HEK293T (cell line): Measurements from ENCODE around the gene PIGU.

Experiments
- CTCF ChIA-PET: fragments of 350-600 bp; formaldehyde crosslinking; extraction: SDS; loops from one replicate; lab custom pipeline; 2021; ENCODE audit warnings: antibody characterized with exemption, inconsistent platforms; lab: Yijun Ruan, JAX
- POLR2A ChIA-PET: fragments of 350-600 bp; formaldehyde crosslinking; extraction: SDS; loops from one replicate; lab custom pipeline; 2020; ENCODE audit warnings: antibody characterized with exemption, inconsistent platforms; lab: Yijun Ruan, JAX
- DNase-seq: peaks from one replicate; pipeline ENCODE4 v3.0.0; 2012; ENCODE audit warnings: mixed read lengths; ENCODE audit errors: extremely low spot score
- ARNT ChIP-seq: fragments of 450-650 bp; IDR thresholded peaks from 2 replicates; pipeline ENCODE4 v1.6.1; 2017; ENCODE audit warnings: mild to moderate bottlenecking
- BHLHE40 ChIP-seq: fragments of 450-650 bp; IDR thresholded peaks from 2 replicates; pipeline ENCODE4 v1.6.1; 2016; ENCODE audit warnings: mild to moderate bottlenecking, moderate library complexity, borderline replicate concordance
- CTBP1 ChIP-seq: fragments of 450-650 bp; IDR thresholded peaks from 2 replicates; pipeline ENCODE4 v1.6.1; 2016; ENCODE audit warnings: borderline replicate concordance
- ELF4 ChIP-seq: fragments of 450-650 bp; IDR thresholded peaks from 2 replicates; pipeline ENCODE4 v1.6.1; 2017; ENCODE audit warnings: antibody characterized with exemption
- FOXA1 ChIP-seq: fragments of 450-650 bp; IDR thresholded peaks from 2 replicates; pipeline ENCODE4 v1.6.1; 2016; ENCODE audit warnings: mild to moderate bottlenecking
- FOXK2 ChIP-seq: fragments of 450-650 bp; IDR thresholded peaks from 2 replicates; pipeline ENCODE4 v1.6.1; 2016; ENCODE audit warnings: mild to moderate bottlenecking
- FOXM1 ChIP-seq: fragments of 450-650 bp; IDR thresholded peaks from 2 replicates; pipeline ENCODE4 v1.6.1; 2017; ENCODE audit warnings: mild to moderate bottlenecking, borderline replicate concordance
- HDGF ChIP-seq: fragments of 450-650 bp; IDR thresholded peaks from 2 replicates; pipeline ENCODE4 v1.6.1; 2017; ENCODE audit warnings: antibody characterized with exemption, borderline replicate concordance
- L3MBTL2 ChIP-seq: fragments of 450-650 bp; conservative IDR thresholded peaks from 2 replicates; pipeline ENCODE4 v1.6.1; 2016; ENCODE audit warnings: mild to moderate bottlenecking
- LEF1 ChIP-seq: fragments of 450-650 bp; IDR thresholded peaks from 2 replicates; pipeline ENCODE4 v1.6.1; 2017; ENCODE audit warnings: mild to moderate bottlenecking, borderline replicate concordance
- NFRKB ChIP-seq: fragments of 450-650 bp; IDR thresholded peaks from 2 replicates; pipeline ENCODE4 v1.6.1; 2016; ENCODE audit warnings: mild to moderate bottlenecking, moderate library complexity
- PKNOX1 ChIP-seq: fragments of 450-650 bp; IDR thresholded peaks from 2 replicates; pipeline ENCODE4 v1.6.1; 2016
- SP1 ChIP-seq: fragments of 450-650 bp; IDR thresholded peaks from 2 replicates; pipeline ENCODE4 v1.6.1; 2017
- SUZ12 ChIP-seq: fragments of 450-650 bp; IDR thresholded peaks from 2 replicates; pipeline ENCODE4 v1.6.1; 2016; ENCODE audit warnings: mild to moderate bottlenecking
- TARDBP ChIP-seq: fragments of 450-650 bp; IDR thresholded peaks from 2 replicates; pipeline ENCODE4 v1.6.1; 2016
- ZNF384 ChIP-seq: fragments of 450-650 bp; IDR thresholded peaks from 2 replicates; pipeline ENCODE4 v1.6.1; 2016

Gene PIGU

GRCh38 chr20:34560614-34561013 lies 116.3 kb downstream of the PIGU start:
- no peak for DNase-seq
- CTCF ChIA-PET, result no interaction called here
- POLR2A ChIA-PET, result no interaction called here
- no peak for TF ChIP-seq ARNT
- TF ChIP-seq ZNF384, result no peak
- no peak for TF ChIP-seq FOXK2
- no peak for TF ChIP-seq TARDBP
- TF ChIP-seq SP1, result no peak
- TF ChIP-seq NFRKB, result no peak
- no peak for TF ChIP-seq SUZ12
- no peak for TF ChIP-seq BHLHE40
- no peak for TF ChIP-seq L3MBTL2
- TF ChIP-seq FOXM1, result no peak
- TF ChIP-seq FOXA1, result no peak
- no peak for TF ChIP-seq HDGF

DNA sequence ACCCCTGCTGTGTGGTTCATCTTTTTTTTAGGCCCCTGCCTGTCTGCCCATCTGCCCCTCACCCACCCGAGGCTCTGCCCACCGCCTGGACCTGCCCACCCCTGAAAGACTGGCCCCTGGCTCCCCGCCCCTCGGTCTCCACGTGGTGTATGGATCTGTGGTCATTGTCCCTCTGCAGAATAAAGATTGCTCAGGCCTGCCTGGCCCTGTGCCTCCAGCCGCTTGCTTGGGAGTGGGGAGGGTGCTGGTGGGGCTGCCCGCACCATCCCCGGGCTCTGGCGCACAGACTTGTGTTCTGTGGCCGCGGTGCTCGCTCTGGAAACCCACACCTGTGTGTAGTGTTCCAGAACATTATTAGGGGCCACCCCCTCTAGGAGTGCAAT lies 116.8 kb downstream of the PIGU start:
- TF ChIP-seq NFRKB, result no peak
- TF ChIP-seq FOXK2, result no peak
- no peak for TF ChIP-seq FOXA1
- TF ChIP-seq CTBP1, result no peak
- no peak for TF ChIP-seq SUZ12
- TF ChIP-seq SP1, result no peak
- no peak for TF ChIP-seq ARNT
- no peak for DNase-seq
- ChIA-PET CTCF (no interaction called here), POLR2A (no interaction called here)

- no peak for TF ChIP-seq FOXK2
- no peak for TF ChIP-seq LEF1
- no peak for TF ChIP-seq BHLHE40
- TF ChIP-seq FOXA1, result no peak
- TF ChIP-seq TARDBP, result no peak
- TF ChIP-seq CTBP1, result no peak
- TF ChIP-seq ZNF384, result no peak
- no peak for TF ChIP-seq HDGF
- TF ChIP-seq NFRKB, result no peak
- TF ChIP-seq SUZ12, result no peak
- no peak for TF ChIP-seq ELF4
- no peak for TF ChIP-seq SP1
- TF ChIP-seq PKNOX1, result no peak
- ChIA-PET CTCF (no interaction called here), POLR2A (no interaction called here)
Observed at GRCh38 chr20:34559311-34560140, 117.4 kb downstream of the PIGU start.

GRCh38 chr20:34558320-34559218 lies 118.3 kb downstream of the PIGU start, which contains the start of gene MAP1LC3A:
Gene MAP1LC3A, plus strand, starts transcription at chr20:34558718. Its CDS starts 151 bp downstream, at chr20:34558869.
- no peak for DNase-seq
- CTCF ChIA-PET, result no interaction called here

More at GRCh38 chr20:34559311-34560140, 117.4 kb downstream of the PIGU start:
- DNase-seq, result no peak

DNA sequence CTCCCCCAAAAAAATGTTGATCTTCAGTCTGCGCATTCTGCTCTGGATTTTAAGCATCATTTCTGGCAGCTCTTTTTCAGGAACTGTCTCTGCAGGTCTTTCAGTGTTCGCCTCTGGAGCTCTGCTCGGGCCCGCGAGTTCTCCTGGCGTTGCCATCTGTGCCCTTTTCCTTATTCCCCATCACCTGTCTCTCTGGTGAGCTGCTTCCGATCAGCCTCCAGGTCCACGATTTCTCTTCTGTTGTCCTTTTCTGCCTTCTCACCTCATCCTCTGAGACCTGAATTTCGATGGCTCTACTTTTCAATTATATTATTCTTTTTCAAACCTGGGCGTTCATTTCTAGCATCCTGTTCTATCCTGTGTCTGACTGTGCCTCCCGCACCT lies 119.0 kb downstream of the PIGU start:
- TF ChIP-seq L3MBTL2 (no peak), FOXK2 (no peak), ZNF384 (no peak), PKNOX1 (no peak), TARDBP (no peak), ELF4 (no peak), ARNT (no peak), FOXA1 (no peak), FOXM1 (no peak), SP1 (no peak), CTBP1 (no peak), BHLHE40 (no peak), NFRKB (no peak), SUZ12 (no peak), LEF1 (no peak), HDGF (no peak)
- CTCF ChIA-PET, result no interaction called here
- DNase-seq, result no peak
- POLR2A ChIA-PET, result no interaction called here

More at GRCh38 chr20:34558320-34559218, 118.3 kb downstream of the PIGU start, which contains the start of gene MAP1LC3A:
- POLR2A ChIA-PET, result no interaction called here
- TF ChIP-seq ARNT (no peak), NFRKB (no peak), ELF4 (no peak), SP1 (no peak), LEF1 (no peak), FOXM1 (no peak), SUZ12 (no peak), PKNOX1 (no peak), L3MBTL2 (no peak), HDGF (no peak), BHLHE40 (no peak), FOXK2 (no peak), CTBP1 (no peak), TARDBP (no peak), FOXA1 (no peak), ZNF384 (no peak)
